Stomach (tissue), 4 donors: Measurements from ENCODE around the gene MARCHF9.

Experiments
- CTCF ChIP-seq, 7 experiments: fragments of 450-650 bp in 4 of 7; fragments of 200-600 bp in 3 of 7; sonication (generic) in 3 of 7; IDR thresholded peaks; one replicate each; pipeline ENCODE4 v1.5.1; 2016 to 2019; ENCODE audit warnings: antibody characterized with exemption in 7 of 7, control low read depth in 2 of 7, mild to moderate bottlenecking in 1 of 7
- EP300 ChIP-seq: sonication (generic); formaldehyde crosslinking; IDR thresholded peaks from one replicate; pipeline ENCODE4 v1.6.1; 2017; ENCODE audit warnings: antibody characterized with exemption
- POLR2A ChIP-seq, 4 donors: fragments of 450-650 bp; IDR thresholded peaks; one replicate each; pipeline ENCODE4 v1.6.1; 2016; ENCODE audit warnings: antibody characterized with exemption in 4 of 4, control low read depth in 2 of 4, mild to moderate bottlenecking in 1 of 4, moderate library complexity in 1 of 4
- POLR2AphosphoS5 ChIP-seq, 3 donors: sonication (generic); formaldehyde crosslinking; IDR thresholded peaks; one replicate each; pipeline ENCODE4 v1.6.1; 2016; ENCODE audit warnings: antibody characterized with exemption in 3 of 3

- TF ChIP-seq EP300 (no peak), POLR2A (IDR thresholded peaks at IDR 0.05) (no peak), CTCF (IDR thresholded peaks at IDR 0.05) (no peak), POLR2AphosphoS5 (IDR thresholded peaks at IDR 0.05) (no peak)
Measured at GRCh38 chr12:57715786-57716185, 39.1 kb upstream of the MARCHF9 start.
